Ovary (tissue), 9 donors: ENCODE data around the gene OSBPL6. TPM values are rescaled to one million over a fixed set of nuclear protein-coding genes. Genes with fewer than 3 reads are reported as not detected.

Experiments used
- DNase-seq, 5 donors: peaks; one replicate each; pipeline ENCODE4 v3.0.0-alpha.2; 2019 to 2020
- H3K27ac ChIP-seq, 2 donors: fragments of 200-600 bp; one replicate each; pipeline versions ENCODE4 v1.5.1 to v1.8.0; 2019 to 2022
- H3K27me3 ChIP-seq: fragments of 200-600 bp; one replicate; pipeline ENCODE4 v1.8.0; 2022
- H3K36me3 ChIP-seq: fragments of 200-600 bp; sonication (generic); one replicate; pipeline ENCODE4 v1.5.1; 2019
- H3K4me1 ChIP-seq: one replicate; pipeline ENCODE4 v1.8.1; 2013; ENCODE audit warnings: mild to moderate bottlenecking, moderate library complexity; ENCODE audit not compliant: insufficient read depth
- H3K4me3 ChIP-seq: fragments of 200-600 bp; sonication (generic); one replicate; pipeline ENCODE4 v1.5.1; 2017
- H3K9me3 ChIP-seq, 2 donors: fragments of 200-600 bp in 1 of 2; sonication (generic) in 1 of 2; one replicate each; pipeline versions ENCODE4 v1.5.1 to v1.8.1; 2013 to 2019; ENCODE audit warnings: mild to moderate bottlenecking in 1 of 2, moderate library complexity in 1 of 2
- CTCF ChIP-seq, 3 donors: fragments of 450-650 bp in 2 of 3; fragments of 200-600 bp in 1 of 3; IDR thresholded peaks; one replicate each; pipeline versions ENCODE4 v1.5.1 to v1.8.0; 2016 to 2022; ENCODE audit warnings: antibody characterized with exemption in 3 of 3, mild to moderate bottlenecking in 1 of 3
- EP300 ChIP-seq: sonication (generic); formaldehyde crosslinking; IDR thresholded peaks from one replicate; pipeline ENCODE4 v1.6.1; 2017; ENCODE audit warnings: antibody characterized with exemption
- POLR2A ChIP-seq: fragments of 450-650 bp; IDR thresholded peaks from one replicate; pipeline ENCODE4 v1.6.1; 2017; ENCODE audit warnings: antibody characterized with exemption, mild to moderate bottlenecking, moderate library complexity
- WGBS, 3 donors: extraction: QIAGEN DNeasy Blood & Tissue Kit in 1 of 3; methylation state at CpG; one replicate each; pipeline versions ENCODE4 v1.1.5 to v1.1.7; 2013 to 2017; 5-methylcytosine and 5-hydroxymethylcytosine counted together
- intact Hi-C, 4 donors: fragments of 100-400 bp; cut with DNase I; formaldehyde crosslinking; loops; one replicate each; pipeline versions ENCODE4 v1.11.0 to v1.15.1; 2022 to 2023
- polyA plus RNA-seq, 2 donors: library from polyadenylated mRNA; stranded (reverse); fragments of 200-250 nt in 1 of 2; fragments of 350-450 nt in 1 of 2; fragmentation: Illumina TruSeq in 1 of 2; extraction: RNeasy Lipid Tissue Mini Kit (QIAGEN cat#74804) in 1 of 2; gene quantifications; one replicate each; pipeline ENCODE4 v1.2.3, GENCODE V29; 2013 to 2014
- total RNA-seq, 7 donors: library from RNA; depleted of rRNA in 2 of 7; stranded (reverse); fragments of >200 nt in 2 of 7; fragmentation: NEBNext Ultra II Directional in 3 of 7; extraction: Animal tissue kit (Norgen Biotek cat#: 25700) in 3 of 7; gene quantifications; one replicate each; pipeline versions ENCODE4 v1.1.0 to v1.2.4, GENCODE V29; 2016 to 2023
- donor health status: DM: no; HTN: no; CAD: no; lungs with moderate emphysema.
- donor health status: DM: no; HTN: no; CAD: no.
- donor health status: Bipolar disorder and iron deficiency.
- donor health status: DM: yes; HTN: yes; CAD: no.
- donor health status: DM: no; HTN: no; CAD: no.
- donor health status: DM: yes; HTN: yes; CAD: no.

OSBPL6 gene
- total and polyA plus RNA-seq, 9 donors = 0.60 to 7.4 (median 1.7) TPM

- no peaks in the 10 kb centered on the region for H3K9me3 ChIP-seq
- H3K4me1 ChIP-seq = no peaks in the 10 kb centered on the region
- no peak for DNase-seq
- no peak overlapping the region for H3K27ac ChIP-seq
- no peak overlapping the region for H3K4me3 ChIP-seq
- no peak for TF ChIP-seq EP300
- TF ChIP-seq CTCF (IDR thresholded peaks at IDR 0.05) = no peak
- no peak for TF ChIP-seq POLR2A
- no peaks in the 10 kb centered on the region for H3K27me3 ChIP-seq
- intact Hi-C loops = no loop called here
- 92 to 97% (median 95%) methylated on average over 3 of the region's 3 CpGs for WGBS, 3 donors
- H3K36me3 ChIP-seq = no peaks in the 10 kb centered on the region
Measured at GRCh38 chr2:178392215-178392614, 197.9 kb downstream of the OSBPL6 start.

- TF ChIP-seq EP300 (no peak), CTCF (IDR thresholded peaks at IDR 0.05) (no peak), POLR2A (no peak)
- H3K4me1 ChIP-seq = no peaks in the 10 kb centered on the region
- no peaks in the 10 kb centered on the region for H3K36me3 ChIP-seq
- no peak overlapping the region for H3K27ac ChIP-seq
- H3K9me3 ChIP-seq = no peaks in the 10 kb centered on the region
- no peaks in the 10 kb centered on the region for H3K27me3 ChIP-seq
- intact Hi-C loops = no loop called here
- no peak for DNase-seq
- no peak overlapping the region for H3K4me3 ChIP-seq
Measured at GRCh38 chr2:178394859-178395258, 200.5 kb downstream of the OSBPL6 start.

- H3K36me3 ChIP-seq = no peaks in the 10 kb centered on the region
- no peaks in the 10 kb centered on the region for H3K27me3 ChIP-seq
- no peak for TF ChIP-seq CTCF (IDR thresholded peaks at IDR 0.05)
- no peak for TF ChIP-seq POLR2A
- TF ChIP-seq EP300 = no peak
- no peaks in the 10 kb centered on the region for H3K4me1 ChIP-seq
- no peak overlapping the region for H3K27ac ChIP-seq
- DNase-seq = no peak
- WGBS, 3 donors = 90 to 92% (median 90%) methylated on average over 2 of the region's 2 CpGs
- H3K4me3 ChIP-seq = no peak overlapping the region
- intact Hi-C loops = no loop called here
- H3K9me3 ChIP-seq = no peaks in the 10 kb centered on the region
Measured at GRCh38 chr2:178395295-178395694, 201.0 kb downstream of the OSBPL6 start.

- TF ChIP-seq EP300 (no peak), POLR2A (no peak), CTCF (IDR thresholded peaks at IDR 0.05) (no peak)
- intact Hi-C loops = no loop called here
Measured at GRCh38 chr2:178395941-178396570, 201.7 kb downstream of the OSBPL6 start.

More at GRCh38 chr2:178395941-178396570, 201.7 kb downstream of the OSBPL6 start:
- Histone ChIP-seq H3K9me3 (no peaks in the 10 kb centered on the region), H3K4me3 (no peak overlapping the region), H3K36me3 (no peaks in the 10 kb centered on the region), H3K27ac (no peak overlapping the region), H3K4me1 (no peaks in the 10 kb centered on the region), H3K27me3 (no peaks in the 10 kb centered on the region)
- no peak for DNase-seq
- WGBS, 3 donors = 83 to 86% (median 84%) methylated on average over 8 of the region's 8 CpGs
